ENCODE measurements around the gene LGI1.

LGI1 gene

GRCh38 chr10:93762979-93763391 lies 5.2 kb downstream of the LGI1 start:
- no peak for TF ChIP-seq POLR2A (IDR thresholded peaks at IDR 0.05; ENCODE audit: low read length)
- TF ChIP-seq GATA1 (IDR thresholded peaks at IDR 0.05; ENCODE audit: low read depth, low read length) = no peak
- DNase-seq = no peak

- no peak for DNase-seq
- no peak for TF ChIP-seq GATA1 (IDR thresholded peaks at IDR 0.05; ENCODE audit: low read depth, low read length)
- no peak for TF ChIP-seq POLR2A (IDR thresholded peaks at IDR 0.05; ENCODE audit: low read length)
These were observed 9.2 kb downstream of the LGI1 start for GRCh38 chr10:93766918-93767317.

DNA sequence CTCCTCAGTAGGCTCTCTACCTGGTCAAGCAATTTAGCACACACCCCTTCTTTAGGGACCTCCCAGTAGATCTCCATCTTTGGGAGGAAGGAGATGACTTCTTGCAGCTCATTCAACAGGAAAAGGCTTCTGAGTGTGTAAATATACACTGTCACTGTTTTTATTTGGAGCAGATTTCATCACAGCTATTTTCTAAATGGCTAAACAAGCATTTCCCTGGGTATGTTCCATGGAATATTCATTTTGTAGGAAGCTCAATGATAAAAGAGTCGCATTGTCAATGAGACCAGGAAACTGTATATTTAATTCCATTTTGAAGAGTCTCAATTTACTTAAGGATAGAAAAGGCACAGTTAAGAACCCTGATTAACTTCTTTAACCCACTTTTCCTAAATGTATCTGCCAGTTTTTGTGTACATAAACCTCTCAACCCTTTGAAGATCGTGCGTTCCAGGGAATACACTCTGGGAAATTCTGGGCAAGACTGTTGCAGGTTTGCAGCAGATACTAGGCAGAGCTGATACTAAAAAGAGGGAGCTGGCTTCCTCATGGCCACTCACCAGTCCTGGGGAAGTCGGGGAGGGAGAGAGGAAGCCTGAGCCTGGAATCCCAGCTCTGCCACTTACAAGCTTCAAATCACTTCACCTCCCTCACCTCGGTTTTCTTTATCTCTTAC lies 10.1 kb downstream of the LGI1 start:
- TF ChIP-seq GATA1 (IDR thresholded peaks at IDR 0.05; ENCODE audit: low read depth, low read length) (no peak), POLR2A (IDR thresholded peaks at IDR 0.05; ENCODE audit: low read length) (no peak)

GRCh38 chr10:93768892-93769291 lies 11.2 kb downstream of the LGI1 start:
- no peak for DNase-seq
- no peak for TF ChIP-seq POLR2A (IDR thresholded peaks at IDR 0.05; ENCODE audit: low read length)
- TF ChIP-seq GATA1 (IDR thresholded peaks at IDR 0.05; ENCODE audit: low read depth, low read length) = no peak

More for the DNA sequence above, 10.1 kb downstream of the LGI1 start:
- no peak for DNase-seq

DNA sequence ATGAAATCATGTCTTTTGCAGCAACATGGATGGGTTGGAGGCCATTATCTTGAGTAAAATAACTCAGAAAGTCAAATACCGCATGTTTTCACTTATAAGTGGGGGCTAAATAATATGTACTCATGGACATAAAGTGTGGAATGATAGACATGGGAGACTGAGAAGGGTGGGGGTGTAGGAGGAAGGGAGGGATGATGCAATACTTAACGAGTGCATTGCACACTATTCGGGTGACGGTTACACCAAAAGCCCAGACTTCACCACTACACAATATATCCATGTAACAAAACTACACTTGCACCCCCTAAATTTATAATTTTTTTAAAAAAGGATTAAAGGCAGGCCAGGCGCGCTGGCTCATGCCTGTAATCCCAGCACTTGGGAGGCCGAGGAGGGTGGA lies 13.6 kb downstream of the LGI1 start:
- TF ChIP-seq GATA1 (IDR thresholded peaks at IDR 0.05; ENCODE audit: low read depth, low read length) (no peak), POLR2A (IDR thresholded peaks at IDR 0.05; ENCODE audit: low read length) (no peak)

GRCh38 chr10:93773120-93773519 lies 15.4 kb downstream of the LGI1 start:
- DNase-seq = no peak
- no peak for TF ChIP-seq POLR2A (IDR thresholded peaks at IDR 0.05; ENCODE audit: low read length)
- TF ChIP-seq GATA1 (IDR thresholded peaks at IDR 0.05; ENCODE audit: low read depth, low read length) = no peak

More for the DNA sequence above, 13.6 kb downstream of the LGI1 start:
- DNase-seq = no peak

DNA sequence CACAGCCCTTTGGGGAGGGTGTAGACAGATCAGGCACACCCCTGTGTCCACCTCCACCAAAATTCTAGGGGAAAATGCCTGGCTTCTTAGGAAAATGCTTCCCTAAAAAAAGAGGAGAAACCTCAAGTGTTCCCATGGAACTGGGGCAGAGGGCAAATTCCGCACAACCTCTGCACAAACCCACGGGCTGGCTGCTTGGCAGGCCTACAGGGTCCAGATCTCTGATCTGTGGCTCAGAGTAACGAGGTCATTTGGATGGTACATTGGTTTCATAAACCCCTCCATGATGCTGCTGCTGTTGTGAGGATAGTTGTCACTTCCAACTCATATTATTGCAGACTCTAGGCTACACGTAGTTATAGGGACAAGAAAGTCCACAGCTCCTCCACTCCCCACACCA lies 16.0 kb downstream of the LGI1 start:
- DNase-seq = no peak
- TF ChIP-seq GATA1 (IDR thresholded peaks at IDR 0.05; ENCODE audit: low read depth, low read length) (no peak), POLR2A (IDR thresholded peaks at IDR 0.05; ENCODE audit: low read length) (no peak)

DNA sequence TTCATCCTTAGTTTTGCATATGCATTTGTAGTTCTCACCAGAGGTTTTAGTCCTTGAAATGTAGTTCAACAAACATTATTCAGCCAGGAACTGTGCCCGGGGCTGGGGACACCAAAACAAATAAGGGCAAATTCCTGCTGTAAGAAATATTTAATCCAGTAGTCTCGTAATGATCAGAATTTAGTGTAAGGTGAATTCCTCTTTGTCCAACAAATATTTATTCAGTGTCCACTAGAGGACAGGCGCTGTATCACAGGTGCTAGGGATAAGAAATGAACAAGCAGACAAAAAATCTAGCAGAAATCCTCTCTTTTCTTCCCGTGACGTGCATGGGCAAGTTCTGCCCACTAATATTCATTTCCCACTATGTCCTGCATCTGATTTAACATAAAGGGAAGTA lies 17.6 kb downstream of the LGI1 start:
- no peak for TF ChIP-seq POLR2A (IDR thresholded peaks at IDR 0.05; ENCODE audit: low read length)
- TF ChIP-seq GATA1 (IDR thresholded peaks at IDR 0.05; ENCODE audit: low read depth, low read length) = no peak
- DNase-seq = no peak

DNA sequence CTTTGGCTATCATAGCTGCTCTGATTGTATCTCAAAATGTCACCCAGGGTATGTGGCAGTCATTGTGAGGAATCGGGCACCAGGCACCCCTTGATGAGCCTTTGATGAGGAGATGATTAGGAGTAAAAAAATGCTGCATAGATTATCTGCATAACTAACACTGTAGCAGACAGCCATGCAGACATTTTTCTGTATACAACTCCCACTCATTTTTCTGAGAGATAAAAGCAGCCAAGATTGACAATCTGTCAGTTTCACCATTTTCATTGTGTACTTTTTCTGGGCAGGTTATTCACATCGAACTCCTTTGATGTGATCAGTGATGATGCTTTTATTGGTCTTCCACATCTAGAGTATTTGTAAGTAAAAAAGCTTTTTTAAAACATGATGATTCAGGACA lies 19.4 kb downstream of the LGI1 start:
- TF ChIP-seq GATA1 (IDR thresholded peaks at IDR 0.05; ENCODE audit: low read depth, low read length) (no peak), POLR2A (IDR thresholded peaks at IDR 0.05; ENCODE audit: low read length) (no peak)
- no peak for DNase-seq

GRCh38 chr10:93784059-93784458 lies 26.3 kb downstream of the LGI1 start:
- DNase-seq = no peak
- TF ChIP-seq GATA1 (IDR thresholded peaks at IDR 0.05; ENCODE audit: low read depth, low read length) (no peak), POLR2A (IDR thresholded peaks at IDR 0.05; ENCODE audit: low read length) (no peak)

DNA sequence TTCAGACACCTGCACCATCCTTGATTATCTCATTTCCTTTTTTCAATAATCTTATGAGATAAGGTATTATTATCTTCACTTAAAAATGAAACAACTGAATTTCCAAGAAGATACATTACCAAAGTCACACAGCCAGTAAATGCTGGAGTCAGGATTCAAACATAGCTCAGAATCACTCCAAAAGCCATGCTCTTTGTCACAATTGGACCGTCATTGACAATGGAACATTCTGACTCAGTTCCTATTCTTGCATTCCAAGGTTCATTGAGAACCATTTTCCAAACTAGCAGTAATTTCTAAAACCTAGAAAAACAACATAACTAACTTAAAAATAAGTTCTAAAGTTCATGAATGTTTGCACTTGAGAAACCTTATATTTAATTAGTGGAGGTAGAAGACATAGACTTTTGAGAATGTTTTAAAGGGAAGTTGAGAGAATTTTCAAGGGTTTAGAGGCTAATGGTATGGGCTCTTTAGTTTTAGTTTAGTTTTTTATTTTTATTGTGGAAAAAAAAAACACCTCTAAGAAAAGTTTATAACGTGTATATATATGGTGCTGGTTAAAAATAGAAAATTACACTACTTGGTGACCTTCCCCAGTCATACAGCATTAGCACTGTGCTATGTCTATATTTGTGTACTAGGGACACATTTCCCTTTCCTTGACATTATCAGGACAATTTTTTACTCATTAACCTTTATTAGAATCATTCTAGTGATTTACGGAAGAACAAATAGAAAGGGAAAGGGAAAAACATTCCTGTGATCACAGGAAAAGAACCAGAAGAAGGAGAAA lies 30.9 kb downstream of the LGI1 start:
- TF ChIP-seq GATA1 (IDR thresholded peaks at IDR 0.05; ENCODE audit: low read depth, low read length) (no peak), POLR2A (IDR thresholded peaks at IDR 0.05; ENCODE audit: low read length) (no peak)
- DNase-seq = no peak

- TF ChIP-seq POLR2A (IDR thresholded peaks at IDR 0.05; ENCODE audit: low read length) (no peak), GATA1 (IDR thresholded peaks at IDR 0.05; ENCODE audit: low read depth, low read length) (no peak)
- DNase-seq = no peak
These were observed 32.7 kb downstream of the LGI1 start for GRCh38 chr10:93790439-93790838.

GRCh38 chr10:93796167-93796566 lies 38.4 kb downstream of the LGI1 start:
- no peak for TF ChIP-seq GATA1 (IDR thresholded peaks at IDR 0.05; ENCODE audit: low read depth, low read length)
- TF ChIP-seq POLR2A (IDR thresholded peaks at IDR 0.05; ENCODE audit: low read length) = no peak
- no peak for DNase-seq

DNA sequence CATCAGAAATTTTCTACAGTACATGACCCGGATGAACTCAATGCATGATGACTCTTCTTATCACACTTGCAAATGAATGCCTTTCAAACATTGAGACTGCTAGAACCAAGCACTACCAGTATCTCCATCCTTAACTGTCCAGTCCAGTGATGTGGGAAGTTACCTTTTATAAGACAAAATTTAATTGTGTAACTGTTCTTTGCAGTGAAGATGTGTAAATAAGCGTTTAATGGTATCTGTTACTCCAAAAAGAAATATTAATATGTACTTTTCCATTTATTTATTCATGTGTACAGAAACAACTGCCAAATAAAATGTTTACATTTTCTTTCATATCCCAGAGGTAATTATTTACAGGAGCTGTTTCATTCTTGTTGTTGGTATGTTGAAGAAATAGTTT lies 40.1 kb downstream of the LGI1 start:
- no peak for TF ChIP-seq POLR2A (IDR thresholded peaks at IDR 0.05; ENCODE audit: low read length)
- no peak for TF ChIP-seq GATA1 (IDR thresholded peaks at IDR 0.05; ENCODE audit: low read depth, low read length)

More for the DNA sequence above, 40.1 kb downstream of the LGI1 start:
- DNase-seq = no peak

Data from erythroblast (primary cell).